ENCODE measurements around the gene ITGB1. TPM values are rescaled to one million over a fixed set of nuclear protein-coding genes. Genes with fewer than 3 reads are reported as not detected.
A peak's percentile ranks its signal among the peaks of the same experiment; 100 is the strongest.

Gene ITGB1
- total and polyA plus RNA-seq, 10 donors = 31.5 to 555 (median 316) TPM

DNA sequence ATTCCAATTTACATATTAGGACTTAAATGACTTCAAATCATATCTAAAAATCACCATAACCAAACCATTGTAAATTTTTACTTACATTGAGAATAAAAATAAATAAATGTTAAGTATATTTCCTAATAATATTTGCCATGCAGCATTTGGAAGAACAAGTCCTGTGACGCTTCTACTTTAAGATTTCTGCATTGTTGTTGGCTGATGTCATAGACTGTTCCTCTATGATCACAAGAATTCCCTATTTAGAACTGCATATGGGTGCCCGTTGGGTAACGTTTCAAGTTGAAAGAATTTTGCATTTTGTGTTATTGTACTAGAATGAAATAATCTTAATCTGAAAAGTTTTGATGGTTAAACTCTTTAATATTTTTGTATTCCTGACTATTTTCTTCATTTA is 5.1 kb upstream of the ITGB1 start:
- Histone ChIP-seq H3K27me3 (replicated peaks in 1 of 7) (no peaks in the 10 kb centered on the region), H3K4me1 (peaks cover 31 to 50% (median 42%) of the 10 kb centered on the region in 6 donors), H3K36me3 (no peaks in the 10 kb centered on the region), H3K4me3 (no peak overlapping the region), H3K9me3 (no peaks in the 10 kb centered on the region), H3K27ac (peak overlapping the region in 7 of 8 donors; percentile 65 to 95 (median 94))
- 45 to 67% (median 55%) methylated on average over 3 of the region's 3 CpGs for WGBS, 5 donors
- TF ChIP-seq POLR2A (IDR thresholded peaks at IDR 0.05) (no peak), POLR2AphosphoS5 (IDR thresholded peaks at IDR 0.05) (no peak), CTCF (IDR thresholded peaks at IDR 0.05 in 8 of 11, conservative IDR thresholded peaks at IDR 0.05 in 3 of 11) (no peak)
- intact Hi-C loops (cut with DNase I; ENCODE audit: low total_unique reads) = no loop called here
- DNase-seq = no peak

- H3K27me3 ChIP-seq (replicated peaks in 1 of 7) = no peaks in the 10 kb centered on the region
- H3K27ac ChIP-seq = peak overlapping the region; percentile 38 to 95 (median 92)
- no peak for DNase-seq
- no peaks in the 10 kb centered on the region for H3K9me3 ChIP-seq
- 42 to 54% (median 45%) methylated on average over 4 of the region's 4 CpGs for WGBS, 5 donors
- no peak overlapping the region for H3K4me3 ChIP-seq
- H3K4me1 ChIP-seq = peaks cover 31 to 50% (median 42%) of the 10 kb centered on the region in 6 donors
- TF ChIP-seq CTCF (IDR thresholded peaks at IDR 0.05 in 8 of 11, conservative IDR thresholded peaks at IDR 0.05 in 3 of 11) = no peak
- no peak for TF ChIP-seq POLR2A (IDR thresholded peaks at IDR 0.05)
- TF ChIP-seq POLR2AphosphoS5 (IDR thresholded peaks at IDR 0.05) = no peak
- no peaks in the 10 kb centered on the region for H3K36me3 ChIP-seq
- intact Hi-C loops (cut with DNase I; ENCODE audit: low total_unique reads) = no loop called here
Observed at GRCh38 chr10:32962521-32962920, 4.5 kb upstream of the ITGB1 start.

DNA sequence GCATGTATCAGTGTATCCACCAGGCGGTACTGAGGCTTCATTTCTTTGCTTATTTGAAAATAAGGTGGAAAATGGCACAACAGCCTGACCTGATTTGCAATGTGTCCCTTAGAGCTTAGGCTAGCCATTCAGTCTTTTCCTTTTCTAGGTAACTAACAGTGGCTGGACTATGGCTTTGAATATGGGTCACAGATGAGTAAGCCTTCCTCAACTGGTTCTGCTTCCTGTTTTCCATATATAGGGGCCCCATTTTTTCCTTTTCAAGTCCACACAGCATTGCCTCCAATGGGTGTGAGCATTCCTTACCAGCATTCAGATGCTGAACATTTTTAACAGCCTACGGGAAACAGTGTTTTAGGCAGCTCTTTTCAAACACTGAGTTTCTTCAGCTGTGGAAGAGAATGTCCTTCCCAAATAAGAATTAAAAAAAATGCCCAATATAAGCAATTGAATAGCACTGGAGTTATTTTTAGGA is 3.9 kb upstream of the ITGB1 start:
- WGBS, 5 donors = 46 to 72% (median 57%) methylated on average over 2 of the region's 2 CpGs
- DNase-seq = no peak
- peaks cover 31 to 55% (median 44%) of the 10 kb centered on the region in 6 donors for H3K4me1 ChIP-seq
- peak overlapping the region; percentile 38 to 95 (median 92) for H3K27ac ChIP-seq
- intact Hi-C loops (cut with DNase I; ENCODE audit: low total_unique reads) = no loop called here
- TF ChIP-seq CTCF (IDR thresholded peaks at IDR 0.05 in 8 of 11, conservative IDR thresholded peaks at IDR 0.05 in 3 of 11) = no peak
- TF ChIP-seq POLR2AphosphoS5 (IDR thresholded peaks at IDR 0.05) = peak in 1 of 3 donors; percentile 57
- no peak for TF ChIP-seq POLR2A (IDR thresholded peaks at IDR 0.05)
- H3K27me3 ChIP-seq (replicated peaks in 1 of 7) = no peaks in the 10 kb centered on the region
- no peaks in the 10 kb centered on the region for H3K9me3 ChIP-seq
- no peak overlapping the region for H3K4me3 ChIP-seq
- H3K36me3 ChIP-seq = no peaks in the 10 kb centered on the region

- DNase-seq = no peak
- 72 to 76% (median 73%) methylated on average over 5 of the region's 5 CpGs for WGBS, 5 donors
- H3K36me3 ChIP-seq = no peaks in the 10 kb centered on the region
- H3K27me3 ChIP-seq (replicated peaks in 1 of 7) = no peaks in the 10 kb centered on the region
- peaks cover 33 to 60% (median 49%) of the 10 kb centered on the region in 6 donors for H3K4me1 ChIP-seq
- no peaks in the 10 kb centered on the region for H3K9me3 ChIP-seq
- peak overlapping the region; percentile 38 to 95 (median 92) for H3K27ac ChIP-seq
- H3K4me3 ChIP-seq = no peak overlapping the region
- intact Hi-C loops (cut with DNase I; ENCODE audit: low total_unique reads) = no loop called here
- TF ChIP-seq POLR2AphosphoS5 (IDR thresholded peaks at IDR 0.05) (no peak), POLR2A (IDR thresholded peaks at IDR 0.05) (no peak), CTCF (IDR thresholded peaks at IDR 0.05 in 8 of 11, conservative IDR thresholded peaks at IDR 0.05 in 3 of 11) (no peak)
Observed at GRCh38 chr10:32961343-32961894, 3.4 kb upstream of the ITGB1 start.
